ENCODE measurements around the gene PAXX.

The PAXX gene

DNA sequence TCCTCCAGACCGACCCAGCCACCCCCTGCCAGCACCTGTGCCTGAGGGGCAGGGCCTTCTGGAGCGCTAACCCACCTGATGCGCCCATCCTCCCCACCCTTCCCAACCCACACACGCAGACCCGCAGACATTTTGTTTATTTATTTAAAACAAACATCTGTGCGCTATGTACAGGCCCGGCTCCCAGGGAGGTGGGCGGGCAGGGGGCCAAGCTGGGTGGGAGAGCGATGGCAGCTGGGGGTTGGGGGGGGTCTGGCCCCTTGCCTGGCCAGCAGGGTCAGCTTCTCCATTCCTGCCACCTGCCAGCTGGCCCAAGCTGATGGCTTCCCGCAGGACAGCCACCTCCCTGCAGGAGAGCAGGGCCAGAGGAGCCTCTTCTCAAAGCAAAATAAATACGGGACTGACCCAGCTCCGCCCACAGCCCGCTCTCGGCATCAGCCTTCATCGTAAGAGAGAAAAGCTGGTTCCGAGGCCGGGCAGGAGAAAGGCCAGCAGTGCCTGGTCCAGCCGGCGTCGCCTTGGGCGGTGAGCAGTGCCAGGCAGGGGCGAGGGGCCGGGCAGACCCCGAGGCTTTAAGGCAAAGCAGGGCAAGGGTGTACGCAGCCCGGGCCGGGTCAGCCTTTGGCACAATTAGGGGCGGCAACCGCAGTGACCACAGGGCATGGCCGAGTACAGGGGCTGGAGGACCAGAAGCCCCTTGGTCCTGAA is 15.0 kb downstream of the PAXX start:
- no peak for FAIRE-seq
- TF ChIP-seq POU2F2 (IDR thresholded peaks at IDR 0.05; ENCODE audit: low read depth, low read length) (no peak), PAX5 (IDR thresholded peaks at IDR 0.05; ENCODE audit: insufficient read depth, low read length, severe bottlenecking) (no peak), SPI1 (IDR thresholded peaks at IDR 0.05; ENCODE audit: low read depth, low read length) (no peak), TAF1 (IDR thresholded peaks at IDR 0.05; ENCODE audit: low read depth, low read length) (no peak), POLR2AphosphoS5 (IDR thresholded peaks at IDR 0.05; ENCODE audit: low read depth, low read length) (no peak), POLR2A (IDR thresholded peaks at IDR 0.05; ENCODE audit: low read depth, low read length) (no peak)

DNA sequence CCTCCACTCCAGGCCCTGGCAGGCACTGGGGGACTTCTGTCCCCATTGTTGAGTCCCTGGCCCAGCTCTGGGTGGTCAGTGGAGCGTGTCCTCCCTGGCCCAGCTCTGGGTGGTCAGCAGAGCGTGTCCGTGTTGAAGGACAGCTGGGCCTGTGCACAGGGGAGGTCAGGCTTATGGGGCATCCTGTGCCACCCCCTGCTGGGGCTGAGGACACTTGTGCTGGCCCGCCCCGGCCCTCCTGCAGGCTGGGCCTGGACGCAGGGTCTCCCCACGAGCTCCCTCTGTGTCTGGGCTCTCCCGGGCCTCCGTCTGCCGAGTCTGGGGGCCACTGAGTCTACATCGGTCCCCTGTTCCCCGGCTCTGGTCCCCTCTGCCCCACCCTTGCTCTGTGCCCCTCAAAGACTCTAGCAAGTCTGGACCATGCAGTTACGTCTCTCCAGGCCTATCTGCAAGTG is 15.6 kb downstream of the PAXX start:
- DNase-seq (ENCODE audit: insufficient read length, low spot score) (no peak), FAIRE-seq (no peak)
- TF ChIP-seq PAX5 (IDR thresholded peaks at IDR 0.05; ENCODE audit: insufficient read depth, low read length, severe bottlenecking) (no peak), POLR2A (IDR thresholded peaks at IDR 0.05; ENCODE audit: low read depth, low read length) (no peak), POU2F2 (IDR thresholded peaks at IDR 0.05; ENCODE audit: low read depth, low read length) (no peak), SPI1 (IDR thresholded peaks at IDR 0.05; ENCODE audit: low read depth, low read length) (no peak), POLR2AphosphoS5 (IDR thresholded peaks at IDR 0.05; ENCODE audit: low read depth, low read length) (no peak), TAF1 (IDR thresholded peaks at IDR 0.05; ENCODE audit: low read depth, low read length) (no peak)

More for the DNA sequence above, 15.0 kb downstream of the PAXX start:
- DNase-seq (ENCODE audit: insufficient read length, low spot score): no peak

- FAIRE-seq (no peak), DNase-seq (ENCODE audit: insufficient read length, low spot score) (no peak)
- no peak for TF ChIP-seq POLR2AphosphoS5 (IDR thresholded peaks at IDR 0.05; ENCODE audit: low read depth, low read length)
- TF ChIP-seq SPI1 (IDR thresholded peaks at IDR 0.05; ENCODE audit: low read depth, low read length): no peak
- TF ChIP-seq PAX5 (IDR thresholded peaks at IDR 0.05; ENCODE audit: insufficient read depth, low read length, severe bottlenecking): no peak
- TF ChIP-seq POU2F2 (IDR thresholded peaks at IDR 0.05; ENCODE audit: low read depth, low read length): no peak
Measured at GRCh38 chr9:137008312-137008711, 16.1 kb downstream of the PAXX start.

- TF ChIP-seq POU2F2 (IDR thresholded peaks at IDR 0.05; ENCODE audit: low read depth, low read length) (no peak), PAX5 (IDR thresholded peaks at IDR 0.05; ENCODE audit: insufficient read depth, low read length, severe bottlenecking) (no peak), POLR2AphosphoS5 (IDR thresholded peaks at IDR 0.05; ENCODE audit: low read depth, low read length) (no peak), SPI1 (IDR thresholded peaks at IDR 0.05; ENCODE audit: low read depth, low read length) (no peak), POLR2A (IDR thresholded peaks at IDR 0.05; ENCODE audit: low read depth, low read length) (no peak), TAF1 (IDR thresholded peaks at IDR 0.05; ENCODE audit: low read depth, low read length) (no peak)
- DNase-seq (ENCODE audit: insufficient read length, low spot score) (no peak), FAIRE-seq (no peak)
Measured at GRCh38 chr9:137009217-137009616, 17.0 kb downstream of the PAXX start.

DNA sequence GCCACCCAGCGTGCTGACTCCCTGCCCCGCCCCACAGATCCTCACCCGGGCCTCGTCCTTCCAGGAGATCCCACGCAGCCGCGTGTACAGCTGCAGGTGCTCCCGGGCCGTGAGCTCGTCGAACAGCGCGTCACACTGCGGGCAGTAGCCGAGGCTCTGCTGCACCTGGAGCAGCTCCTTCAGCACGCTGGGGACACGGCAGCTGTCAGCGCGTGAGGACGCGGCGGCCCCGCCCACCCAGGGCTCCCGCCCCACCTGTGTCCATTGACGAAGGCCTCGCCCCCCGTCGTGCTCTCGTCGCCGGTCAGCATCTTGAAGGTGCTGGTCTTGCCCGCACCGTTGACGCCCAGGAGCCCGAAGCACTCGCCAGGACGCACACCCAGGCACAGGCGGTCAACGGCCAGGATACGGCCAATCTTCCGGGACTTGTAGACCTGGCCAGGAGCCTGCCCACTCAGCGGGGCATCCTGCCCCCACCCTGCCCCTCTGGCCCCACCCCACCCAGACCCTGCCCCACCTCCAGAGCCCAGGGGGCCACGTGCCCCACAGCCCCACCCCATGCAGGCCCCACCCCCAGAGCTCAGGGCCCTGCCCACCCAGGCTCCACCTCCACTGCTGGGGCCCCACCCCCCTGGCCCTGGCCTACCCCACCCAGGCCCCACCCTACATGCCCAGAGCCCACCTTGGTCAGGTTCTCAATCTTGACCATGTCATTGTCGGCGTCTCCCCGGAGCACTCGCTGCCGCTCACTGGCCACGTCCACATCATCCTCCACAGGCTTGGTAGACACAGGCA is 17.9 kb downstream of the PAXX start:
- TF ChIP-seq POU2F2 (IDR thresholded peaks at IDR 0.05; ENCODE audit: low read depth, low read length) (no peak), POLR2A (IDR thresholded peaks at IDR 0.05; ENCODE audit: low read depth, low read length) (no peak), PAX5 (IDR thresholded peaks at IDR 0.05; ENCODE audit: insufficient read depth, low read length, severe bottlenecking) (no peak), TAF1 (IDR thresholded peaks at IDR 0.05; ENCODE audit: low read depth, low read length) (no peak), SPI1 (IDR thresholded peaks at IDR 0.05; ENCODE audit: low read depth, low read length) (no peak), POLR2AphosphoS5 (IDR thresholded peaks at IDR 0.05; ENCODE audit: low read depth, low read length) (no peak)
- FAIRE-seq (no peak), DNase-seq (ENCODE audit: insufficient read length, low spot score) (no peak)

- no peak for DNase-seq (ENCODE audit: insufficient read length, low spot score)
- TF ChIP-seq PAX5 (IDR thresholded peaks at IDR 0.05; ENCODE audit: insufficient read depth, low read length, severe bottlenecking): no peak
- no peak for TF ChIP-seq SPI1 (IDR thresholded peaks at IDR 0.05; ENCODE audit: low read depth, low read length)
- TF ChIP-seq POLR2A (IDR thresholded peaks at IDR 0.05; ENCODE audit: low read depth, low read length): no peak
- no peak for TF ChIP-seq POLR2AphosphoS5 (IDR thresholded peaks at IDR 0.05; ENCODE audit: low read depth, low read length)
- TF ChIP-seq TAF1 (IDR thresholded peaks at IDR 0.05; ENCODE audit: low read depth, low read length): no peak
- TF ChIP-seq POU2F2 (IDR thresholded peaks at IDR 0.05; ENCODE audit: low read depth, low read length): no peak
- FAIRE-seq: no peak
Measured at GRCh38 chr9:137011156-137011555, 18.9 kb downstream of the PAXX start.

DNA sequence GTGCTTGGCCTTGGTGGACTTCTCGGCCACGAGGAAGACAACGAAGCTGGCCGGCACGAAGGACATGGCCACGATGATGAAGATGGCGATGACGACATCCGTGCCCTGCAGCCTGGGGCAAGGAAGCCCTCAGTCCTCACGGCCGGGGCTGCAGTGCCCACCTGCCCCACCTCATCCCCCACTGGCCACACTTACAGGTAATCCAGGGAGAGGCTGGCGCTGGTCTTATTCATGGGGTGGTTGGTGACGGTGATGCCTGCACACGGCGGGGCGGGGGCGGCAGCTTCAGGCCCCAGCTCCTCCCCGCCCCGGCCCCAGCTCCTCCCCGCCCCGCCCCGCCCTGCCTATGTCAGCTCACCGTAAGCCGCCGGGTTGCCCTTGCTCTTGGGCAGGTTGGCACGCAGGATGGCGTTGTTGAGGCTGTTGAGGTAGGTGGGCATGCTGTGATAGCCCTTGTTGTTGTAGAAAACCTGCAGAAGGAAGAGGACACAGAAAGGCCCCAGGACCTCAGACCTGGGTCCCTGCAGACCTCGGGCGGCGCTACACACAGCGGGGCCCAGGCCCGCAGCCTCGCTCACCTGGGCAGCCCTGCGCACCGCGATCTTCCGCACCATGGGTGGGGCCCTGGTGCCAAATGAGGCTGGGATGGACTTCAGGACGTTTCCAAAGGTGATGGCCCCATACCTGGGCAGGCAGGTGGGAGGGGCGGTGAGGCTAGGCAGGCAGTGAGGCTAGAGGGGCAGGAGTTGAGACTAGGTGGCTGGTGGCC is 19.9 kb downstream of the PAXX start:
- DNase-seq (ENCODE audit: insufficient read length, low spot score) (no peak), FAIRE-seq (no peak)
- TF ChIP-seq POU2F2 (IDR thresholded peaks at IDR 0.05; ENCODE audit: low read depth, low read length): no peak
- no peak for TF ChIP-seq PAX5 (IDR thresholded peaks at IDR 0.05; ENCODE audit: insufficient read depth, low read length, severe bottlenecking)
- no peak for TF ChIP-seq POLR2A (IDR thresholded peaks at IDR 0.05; ENCODE audit: low read depth, low read length)
- TF ChIP-seq SPI1 (IDR thresholded peaks at IDR 0.05; ENCODE audit: low read depth, low read length): no peak
- no peak for TF ChIP-seq TAF1 (IDR thresholded peaks at IDR 0.05; ENCODE audit: low read depth, low read length)
- TF ChIP-seq POLR2AphosphoS5 (IDR thresholded peaks at IDR 0.05; ENCODE audit: low read depth, low read length): no peak

- DNase-seq (ENCODE audit: insufficient read length, low spot score) (no peak), FAIRE-seq (no peak)
- TF ChIP-seq POU2F2 (IDR thresholded peaks at IDR 0.05; ENCODE audit: low read depth, low read length) (no peak), POLR2A (IDR thresholded peaks at IDR 0.05; ENCODE audit: low read depth, low read length) (no peak), PAX5 (IDR thresholded peaks at IDR 0.05; ENCODE audit: insufficient read depth, low read length, severe bottlenecking) (no peak), POLR2AphosphoS5 (IDR thresholded peaks at IDR 0.05; ENCODE audit: low read depth, low read length) (no peak), TAF1 (IDR thresholded peaks at IDR 0.05; ENCODE audit: low read depth, low read length) (no peak), SPI1 (IDR thresholded peaks at IDR 0.05; ENCODE audit: low read depth, low read length) (no peak)
Measured at GRCh38 chr9:137012694-137013570, 20.7 kb downstream of the PAXX start.

Measured in GM12891 (cell line).